H1 (cell line): ENCODE data around the gene ARHGAP18. TPM values are rescaled to one million over a fixed set of nuclear protein-coding genes. Genes with fewer than 3 reads are reported as not detected.

Experiments
- FOSL1 ChIP-seq: IDR thresholded peaks from 2 replicates; pipeline ENCODE4 v1.6.1; 2011; ENCODE audit warnings: mild to moderate bottlenecking, low read depth, low read length, moderate library complexity; ENCODE audit not compliant: insufficient read depth
- JUND ChIP-seq: IDR thresholded peaks from 2 replicates; pipeline ENCODE4 v1.6.1; 2011; ENCODE audit warnings: mild to moderate bottlenecking, improper control_type of control experiment, low read length
- SP1 ChIP-seq: IDR thresholded peaks from 2 replicates; pipeline ENCODE4 v1.6.1; 2011; ENCODE audit warnings: low read depth, low read length
- USF2 ChIP-seq: IDR thresholded peaks from 2 replicates; pipeline ENCODE4 v1.6.1; 2011; ENCODE audit warnings: low read length, improper control_type of control experiment
- polyA plus RNA-seq, 7 experiments: library from polyadenylated mRNA; depleted of rRNA in 3 of 7; stranded (reverse) in 5 of 7; unstranded in 2 of 7; fragments of >200 nt in 5 of 7; fragments of 200-250 nt in 2 of 7; gene quantifications; 1 replicate in 5 of 7; 2 replicates in 1 of 7; 4 replicates in 1 of 7; pipeline versions ENCODE4 v1.2.1 to v1.2.3, GENCODE V29; 2011 to 2013; ENCODE audit warnings: missing spikeins in 2 of 7, mixed read lengths in 2 of 7
- total RNA-seq: library from RNA; stranded (reverse); fragmentation: NEBNext Ultra II Directional; extraction: Animal tissue kit (Norgen Biotek cat#: 25700); gene quantifications from 2 replicates; pipeline ENCODE4 v1.2.1, GENCODE V29; 2021

ARHGAP18 gene
- total and polyA plus RNA-seq, 2 of the 8 experiments (the other 6 are each of a cell fraction or from before 2014, with no cell fraction given) = 0.83 to 4.5 TPM

- TF ChIP-seq USF2 = no peak
- TF ChIP-seq SP1 = no peak
- no peak for TF ChIP-seq FOSL1
- no peak for TF ChIP-seq JUND
Observed at GRCh38 chr6:129725341-129725740, 15.4 kb upstream of the ARHGAP18 start (continued).
